WTC11 (cell line): ENCODE measurements around the gene B3GAT1. TPM values are rescaled to one million over a fixed set of nuclear protein-coding genes. Genes with fewer than 3 reads are reported as not detected.

Experiments
- ATAC-seq: fragments of 200-7000 bp; cut with Tn5 transposase; 2 replicates; pipeline ENCODE4 v1.10.0; 2021; ENCODE audit warnings: mild to moderate bottlenecking, moderate library complexity
- Bru-seq: library from RNA; stranded (reverse); fragments of 400-500 nt; gene quantifications from one replicate; lab custom pipeline; 2021; lab: Mats Ljungman, UMichigan
- CTCF ChIA-PET: fragments of 300-600 bp; sonication (Branson Sonifier 250); formaldehyde crosslinking; loops from one replicate; lab custom pipeline; 2021; ENCODE audit warnings: antibody characterized with exemption; lab: Charles Lee
- POLR2A ChIA-PET: fragments of 350-600 bp; sonication (Branson Sonifier 250); formaldehyde crosslinking; loops from one replicate; lab custom pipeline; 2021; ENCODE audit warnings: antibody characterized with exemption; lab: Charles Lee
- DNase-seq: peaks from one replicate; pipeline ENCODE4 v3.0.0; 2021; ENCODE audit warnings: low spot score
- H3K27ac Mint-ChIP-seq: 2 replicates; pipeline ENCODE4 v1.8.0; 2021; ENCODE audit warnings: mixed read lengths
- H3K27me3 Mint-ChIP-seq: 2 replicates; pipeline ENCODE4 v1.8.0; 2021; ENCODE audit warnings: low read depth, mild to moderate bottlenecking, moderate library complexity, mixed read lengths
- H3K36me3 Mint-ChIP-seq: 2 replicates; pipeline ENCODE4 v1.8.0; 2021; ENCODE audit warnings: mixed read lengths
- H3K4me1 Mint-ChIP-seq: 2 replicates; pipeline ENCODE4 v1.8.0; 2022; ENCODE audit warnings: mixed read lengths
- H3K4me3 Mint-ChIP-seq: 2 replicates; pipeline ENCODE4 v1.8.0; 2021; ENCODE audit warnings: mild to moderate bottlenecking, moderate library complexity, mixed read lengths
- H3K9me3 Mint-ChIP-seq: 2 replicates; pipeline ENCODE4 v1.8.0; 2021; ENCODE audit warnings: mixed read lengths
- CREM ChIP-seq: sonication (generic); formaldehyde crosslinking; IDR thresholded peaks from 2 replicates; pipeline ENCODE4 v1.8.1; 2022; ENCODE audit warnings: mild to moderate bottlenecking, missing genetic modification reagents, moderate library complexity
- ELF4 ChIP-seq: sonication (generic); formaldehyde crosslinking; IDR thresholded peaks from 2 replicates; pipeline ENCODE4 v1.8.1; 2022; ENCODE audit warnings: low read depth, mild to moderate bottlenecking, moderate library complexity, missing genetic modification reagents
- EMX1 ChIP-seq: fragments of 250-450 bp; sonication (Bioruptor Pico); IDR thresholded peaks from 2 replicates; pipeline ENCODE4 v1.8.0; 2021; ENCODE audit warnings: mild to moderate bottlenecking
- ERG ChIP-seq: fragments of 250-450 bp; sonication (Bioruptor Pico); IDR thresholded peaks from 2 replicates; pipeline ENCODE4 v1.8.0; 2021; ENCODE audit warnings: mild to moderate bottlenecking
- ESRRA ChIP-seq: sonication (generic); formaldehyde crosslinking; IDR thresholded peaks from 2 replicates; pipeline ENCODE4 v1.8.1; 2022; ENCODE audit warnings: mild to moderate bottlenecking, missing genetic modification reagents, borderline replicate concordance
- FOXJ3 ChIP-seq: sonication (generic); formaldehyde crosslinking; IDR thresholded peaks from 2 replicates; pipeline ENCODE4 v1.9.0; 2021; ENCODE audit warnings: missing genetic modification reagents, mild to moderate bottlenecking, borderline replicate concordance
- GTF2I ChIP-seq: fragments of 250-450 bp; sonication (Bioruptor Pico); conservative IDR thresholded peaks from 2 replicates; pipeline ENCODE4 v1.4.0; 2021; ENCODE audit warnings: mild to moderate bottlenecking
- HMGA2 ChIP-seq: fragments of 250-450 bp; sonication (Bioruptor Pico); IDR thresholded peaks from 2 replicates; pipeline ENCODE4 v1.4.0; 2021; ENCODE audit warnings: mild to moderate bottlenecking, moderate library complexity
- IRF2 ChIP-seq: sonication (generic); formaldehyde crosslinking; IDR thresholded peaks from 2 replicates; pipeline ENCODE4 v1.8.0; 2022; ENCODE audit warnings: low read depth, missing genetic modification reagents, borderline replicate concordance
- NFATC4 ChIP-seq: fragments of 250-450 bp; sonication (Bioruptor Pico); IDR thresholded peaks from 2 replicates; pipeline ENCODE4 v1.9.0; 2021; ENCODE audit warnings: mild to moderate bottlenecking
- OVOL2 ChIP-seq: fragments of 250-450 bp; sonication (Bioruptor Pico); IDR thresholded peaks from 2 replicates; pipeline ENCODE4 v1.9.0; 2021; ENCODE audit warnings: mild to moderate bottlenecking, borderline replicate concordance
- PRRX2 ChIP-seq: fragments of 250-450 bp; sonication (Bioruptor Pico); IDR thresholded peaks from 2 replicates; pipeline ENCODE4 v1.8.0; 2021; ENCODE audit warnings: mild to moderate bottlenecking
- TEAD1 ChIP-seq: sonication (generic); formaldehyde crosslinking; IDR thresholded peaks from 2 replicates; pipeline ENCODE4 v1.8.0; 2022; ENCODE audit warnings: mild to moderate bottlenecking, missing genetic modification reagents
- ZBTB21 ChIP-seq: sonication (generic); formaldehyde crosslinking; IDR thresholded peaks from 2 replicates; pipeline ENCODE4 v1.8.1; 2023; ENCODE audit warnings: mild to moderate bottlenecking, missing genetic modification reagents, borderline replicate concordance
- ZNF138 ChIP-seq: sonication (generic); formaldehyde crosslinking; conservative IDR thresholded peaks from 2 replicates; pipeline ENCODE4 v1.8.1; 2022; ENCODE audit warnings: mild to moderate bottlenecking, moderate library complexity, missing genetic modification reagents
- ZNF396 ChIP-seq: fragments of 250-450 bp; sonication (Bioruptor Pico); IDR thresholded peaks from 2 replicates; pipeline ENCODE4 v1.8.0; 2021; ENCODE audit warnings: mild to moderate bottlenecking, moderate library complexity, borderline replicate concordance
- ZNF512 ChIP-seq: sonication (generic); formaldehyde crosslinking; IDR thresholded peaks from 2 replicates; pipeline ENCODE4 v1.8.1; 2022; ENCODE audit warnings: missing genetic modification reagents, borderline replicate concordance
- long read RNA-seq, 3 experiments: library from RNA in 1 of 3; library from capped mRNA in 1 of 3; library from polyadenylated mRNA in 1 of 3; unstranded in 2 of 3; stranded (forward) in 1 of 3; transcript quantifications; one replicate each; pipeline ENCODE4 v2.0.0, GENCODE V29; 2021
- total RNA-seq: library from RNA; stranded (reverse); gene quantifications from 3 replicates; pipeline ENCODE4 v1.2.3, GENCODE V29; 2021
- TF ChIP-seq, protein P1 (sequence below): sonication (generic); formaldehyde crosslinking; IDR thresholded peaks from 2 replicates; pipeline ENCODE4 v1.8.0; 2023; ENCODE audit warnings: missing genetic modification reagents, mild to moderate bottlenecking, borderline replicate concordance
- TF ChIP-seq, protein P2 (sequence below): sonication (generic); formaldehyde crosslinking; IDR thresholded peaks from 2 replicates; pipeline ENCODE4 v1.8.0; 2022; ENCODE audit warnings: missing genetic modification reagents

B3GAT1 gene
- 20.9 to 30.0 TPM (median 23.1 TPM) in 3 replicates for total RNA-seq
- Bru-seq, nascent RNA: percentile 64 among the genes with signal in this experiment
- long read RNA-seq, experiment 1, partial matches to known transcripts: 2 of 9 reads
- long read RNA-seq, experiment 1, other reads (novel, unspliced or antisense): 7 of 9 reads
- long read RNA-seq, experiment 2, full-length matches to known transcripts: 7 of 36 reads
- long read RNA-seq, experiment 2, partial matches to known transcripts: 3 of 36 reads
- long read RNA-seq, experiment 2, other reads (novel, unspliced or antisense): 26 of 36 reads
- long read RNA-seq, experiment 3: 0 reads

DNA sequence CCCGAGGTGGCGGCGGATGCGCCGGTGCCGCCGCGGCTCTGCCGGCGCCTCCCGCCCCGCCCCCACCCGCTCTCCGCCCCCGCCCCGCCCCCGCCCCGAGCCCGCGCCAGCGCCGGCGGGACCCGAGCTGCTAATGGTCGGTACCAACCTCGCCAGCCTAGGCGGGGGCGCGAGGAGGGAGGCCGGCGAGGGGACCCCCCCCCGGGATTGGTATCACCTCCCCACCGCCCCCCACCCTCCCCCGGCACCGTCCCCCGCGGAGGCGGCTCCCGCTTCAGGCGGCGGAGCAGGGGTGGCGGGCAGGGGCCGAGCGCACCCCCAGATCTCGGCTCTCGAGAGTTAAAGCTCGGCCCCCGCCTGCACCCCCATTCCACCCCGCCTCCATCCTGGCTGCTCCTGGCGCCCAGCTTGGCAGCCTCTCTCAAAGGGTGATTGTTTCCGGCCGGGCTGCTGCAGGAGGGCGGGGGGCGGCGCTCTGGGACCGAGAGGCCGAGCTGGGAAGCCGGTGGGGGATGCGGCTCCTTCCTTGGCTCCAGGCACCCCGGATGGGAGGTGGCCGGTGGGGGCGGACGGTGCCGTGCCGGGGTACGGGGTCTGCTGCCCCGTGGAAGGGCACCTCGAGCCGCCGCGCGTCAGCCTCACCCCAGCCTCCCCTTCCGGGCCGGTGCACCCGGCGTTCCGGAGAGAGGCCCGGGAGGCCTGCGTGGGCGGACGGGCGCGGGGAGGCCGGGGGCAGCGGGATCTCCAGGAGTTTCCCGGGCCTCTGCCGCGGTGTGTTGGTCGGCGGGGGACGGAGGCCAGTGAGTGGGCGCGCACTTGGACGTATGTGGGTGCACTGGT lies at the start of gene B3GAT1:
Gene B3GAT1, minus strand, starts transcription at position 40 of the 840 bp plus-strand sequence. CDS start 24,583 bp downstream, outside the sequence.
- ChIA-PET POLR2A (no interaction called here), CTCF (interaction anchor here (0.7 to 1.7 kb wide), 5 partner anchors 16 to 456 kb away, joined by 3 to 5 read pairs (median 4); no protein-coding TSS in a partner anchor)
- Mint-ChIP-seq H3K27ac (no peak within 1 kb of the TSS), H3K4me3 (peak within 1 kb of the TSS; percentile 77), H3K27me3 (peaks cover 31% of the 10 kb centered on the region), H3K36me3 (no peaks in the 10 kb centered on the region), H3K4me1 (peaks cover 54% of the 10 kb centered on the region), H3K9me3 (no peaks in the 10 kb centered on the region)
- peak; percentile 54 for DNase-seq
- ATAC-seq: peak; percentile 26
- TF ChIP-seq IRF2 (CRISPR knock-in tag) (no peak), ZBTB21 (0 out of 2 replicates have a peak, but pooled peaks have one; percentile 13)

DNA sequence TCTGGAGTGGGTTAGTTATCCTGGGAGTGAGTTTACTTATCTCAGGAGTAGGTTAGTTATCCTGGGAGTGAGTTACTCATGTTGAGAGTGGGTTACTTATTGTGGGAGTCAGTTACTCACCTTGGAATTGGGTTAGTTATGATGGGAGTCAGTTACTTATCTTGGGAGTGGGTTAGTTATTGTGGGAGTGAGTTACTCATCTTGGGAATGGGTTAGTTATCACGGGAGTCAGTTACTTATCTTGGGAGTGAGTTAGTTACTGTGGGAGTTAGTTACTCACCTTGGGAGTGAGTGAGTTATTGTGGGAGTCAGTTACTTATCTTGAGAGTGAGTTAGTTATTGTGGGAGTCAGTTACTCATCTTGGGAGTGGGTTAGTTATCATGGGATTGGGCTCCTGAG lies 49.6 kb upstream of the B3GAT1 start:
- POLR2A ChIA-PET: no interaction called here
- Mint-ChIP-seq H3K27ac (no peak overlapping the region), H3K36me3 (no peaks in the 10 kb centered on the region), H3K9me3 (peaks cover 5% of the 10 kb centered on the region; the same call in 1 of the 2 replicates), H3K4me3 (no peak overlapping the region), H3K27me3 (peaks cover 28% of the 10 kb centered on the region), H3K4me1 (peaks cover 26% of the 10 kb centered on the region)
- CTCF ChIA-PET: no interaction called here
- no peak for TF ChIP-seq GTF2I
- TF ChIP-seq ZNF138 (CRISPR knock-in tag): no peak
- TF ChIP-seq EMX1 (CRISPR knock-in tag): no peak
- no peak for TF ChIP-seq ZNF512 (CRISPR knock-in tag)
- no peak for TF ChIP-seq TEAD1
- TF ChIP-seq PRRX2: no peak
- no peak for TF ChIP-seq HMGA2 (CRISPR knock-in tag)
- no peak for TF ChIP-seq NFATC4 (CRISPR knock-in tag)
- DNase-seq: no peak
- ATAC-seq: no peak

DNA sequence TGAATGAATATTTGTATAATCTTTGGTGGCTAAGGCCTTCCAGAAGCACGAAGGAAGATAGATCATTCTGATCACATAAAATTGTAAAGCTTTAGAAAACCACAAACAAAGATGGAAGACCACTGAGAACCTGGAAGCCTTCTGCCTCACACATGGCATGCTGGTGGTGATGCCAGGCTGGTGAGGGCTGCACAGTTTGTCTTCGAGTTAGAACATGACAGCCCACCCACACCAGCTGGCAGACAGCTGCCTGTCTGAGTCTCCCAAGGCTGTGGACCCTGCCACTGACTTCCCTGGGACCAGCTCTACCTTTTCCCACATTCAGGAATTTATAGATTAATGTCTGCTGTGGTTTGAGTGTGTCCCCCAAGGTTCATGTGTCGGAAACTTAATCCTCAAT lies 48.8 kb upstream of the B3GAT1 start:
- POLR2A ChIA-PET: no interaction called here
- Mint-ChIP-seq H3K27ac (no peak overlapping the region), H3K9me3 (peaks cover 5% of the 10 kb centered on the region; the same call in 1 of the 2 replicates), H3K27me3 (peaks cover 24% of the 10 kb centered on the region), H3K36me3 (no peaks in the 10 kb centered on the region), H3K4me3 (no peak overlapping the region), H3K4me1 (peaks cover 23% of the 10 kb centered on the region)
- CTCF ChIA-PET: no interaction called here
- DNase-seq (no peak), ATAC-seq (no peak)
- TF ChIP-seq CREM (CRISPR knock-in tag) (no peak), TEAD1 (no peak), OVOL2 (no peak), ZNF396 (CRISPR knock-in tag) (no peak), ELF4 (CRISPR knock-in tag) (no peak), HMGA2 (CRISPR knock-in tag) (no peak), ZNF138 (CRISPR knock-in tag) (no peak), ERG (no peak), ESRRA (CRISPR knock-in tag) (no peak), NFATC4 (CRISPR knock-in tag) (no peak), FOXJ3 (CRISPR knock-in tag) (no peak)
- TF ChIP-seq, protein P1, sequence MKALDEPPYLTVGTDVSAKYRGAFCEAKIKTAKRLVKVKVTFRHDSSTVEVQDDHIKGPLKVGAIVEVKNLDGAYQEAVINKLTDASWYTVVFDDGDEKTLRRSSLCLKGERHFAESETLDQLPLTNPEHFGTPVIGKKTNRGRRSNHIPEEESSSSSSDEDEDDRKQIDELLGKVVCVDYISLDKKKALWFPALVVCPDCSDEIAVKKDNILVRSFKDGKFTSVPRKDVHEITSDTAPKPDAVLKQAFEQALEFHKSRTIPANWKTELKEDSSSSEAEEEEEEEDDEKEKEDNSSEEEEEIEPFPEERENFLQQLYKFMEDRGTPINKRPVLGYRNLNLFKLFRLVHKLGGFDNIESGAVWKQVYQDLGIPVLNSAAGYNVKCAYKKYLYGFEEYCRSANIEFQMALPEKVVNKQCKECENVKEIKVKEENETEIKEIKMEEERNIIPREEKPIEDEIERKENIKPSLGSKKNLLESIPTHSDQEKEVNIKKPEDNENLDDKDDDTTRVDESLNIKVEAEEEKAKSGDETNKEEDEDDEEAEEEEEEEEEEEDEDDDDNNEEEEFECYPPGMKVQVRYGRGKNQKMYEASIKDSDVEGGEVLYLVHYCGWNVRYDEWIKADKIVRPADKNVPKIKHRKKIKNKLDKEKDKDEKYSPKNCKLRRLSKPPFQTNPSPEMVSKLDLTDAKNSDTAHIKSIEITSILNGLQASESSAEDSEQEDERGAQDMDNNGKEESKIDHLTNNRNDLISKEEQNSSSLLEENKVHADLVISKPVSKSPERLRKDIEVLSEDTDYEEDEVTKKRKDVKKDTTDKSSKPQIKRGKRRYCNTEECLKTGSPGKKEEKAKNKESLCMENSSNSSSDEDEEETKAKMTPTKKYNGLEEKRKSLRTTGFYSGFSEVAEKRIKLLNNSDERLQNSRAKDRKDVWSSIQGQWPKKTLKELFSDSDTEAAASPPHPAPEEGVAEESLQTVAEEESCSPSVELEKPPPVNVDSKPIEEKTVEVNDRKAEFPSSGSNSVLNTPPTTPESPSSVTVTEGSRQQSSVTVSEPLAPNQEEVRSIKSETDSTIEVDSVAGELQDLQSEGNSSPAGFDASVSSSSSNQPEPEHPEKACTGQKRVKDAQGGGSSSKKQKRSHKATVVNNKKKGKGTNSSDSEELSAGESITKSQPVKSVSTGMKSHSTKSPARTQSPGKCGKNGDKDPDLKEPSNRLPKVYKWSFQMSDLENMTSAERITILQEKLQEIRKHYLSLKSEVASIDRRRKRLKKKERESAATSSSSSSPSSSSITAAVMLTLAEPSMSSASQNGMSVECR (CRISPR knock-in tag): no peak
- TF ChIP-seq, protein P2, sequence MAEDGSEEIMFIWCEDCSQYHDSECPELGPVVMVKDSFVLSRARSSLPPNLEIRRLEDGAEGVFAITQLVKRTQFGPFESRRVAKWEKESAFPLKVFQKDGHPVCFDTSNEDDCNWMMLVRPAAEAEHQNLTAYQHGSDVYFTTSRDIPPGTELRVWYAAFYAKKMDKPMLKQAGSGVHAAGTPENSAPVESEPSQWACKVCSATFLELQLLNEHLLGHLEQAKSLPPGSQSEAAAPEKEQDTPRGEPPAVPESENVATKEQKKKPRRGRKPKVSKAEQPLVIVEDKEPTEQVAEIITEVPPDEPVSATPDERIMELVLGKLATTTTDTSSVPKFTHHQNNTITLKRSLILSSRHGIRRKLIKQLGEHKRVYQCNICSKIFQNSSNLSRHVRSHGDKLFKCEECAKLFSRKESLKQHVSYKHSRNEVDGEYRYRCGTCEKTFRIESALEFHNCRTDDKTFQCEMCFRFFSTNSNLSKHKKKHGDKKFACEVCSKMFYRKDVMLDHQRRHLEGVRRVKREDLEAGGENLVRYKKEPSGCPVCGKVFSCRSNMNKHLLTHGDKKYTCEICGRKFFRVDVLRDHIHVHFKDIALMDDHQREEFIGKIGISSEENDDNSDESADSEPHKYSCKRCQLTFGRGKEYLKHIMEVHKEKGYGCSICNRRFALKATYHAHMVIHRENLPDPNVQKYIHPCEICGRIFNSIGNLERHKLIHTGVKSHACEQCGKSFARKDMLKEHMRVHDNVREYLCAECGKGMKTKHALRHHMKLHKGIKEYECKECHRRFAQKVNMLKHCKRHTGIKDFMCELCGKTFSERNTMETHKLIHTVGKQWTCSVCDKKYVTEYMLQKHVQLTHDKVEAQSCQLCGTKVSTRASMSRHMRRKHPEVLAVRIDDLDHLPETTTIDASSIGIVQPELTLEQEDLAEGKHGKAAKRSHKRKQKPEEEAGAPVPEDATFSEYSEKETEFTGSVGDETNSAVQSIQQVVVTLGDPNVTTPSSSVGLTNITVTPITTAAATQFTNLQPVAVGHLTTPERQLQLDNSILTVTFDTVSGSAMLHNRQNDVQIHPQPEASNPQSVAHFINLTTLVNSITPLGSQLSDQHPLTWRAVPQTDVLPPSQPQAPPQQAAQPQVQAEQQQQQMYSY: no peak
